HG03039 (cell line): ENCODE measurements around the gene KCNAB3.
"Not testable (repeated sequence)": the region's sequence is repeated elsewhere in the genome, so short reads cannot be mapped to it uniquely, and the experiment has no call there.

Experiments
- ATAC-seq: cut with Tn5 transposase; IDR thresholded peaks from one replicate; pipeline ENCODE4 v1.9.1; 2021; ENCODE audit warnings: mild to moderate bottlenecking, moderate library complexity; ENCODE audit not compliant: unreplicated experiment

Gene KCNAB3

GRCh38 chr17:7929158-7930023, at the start of gene KCNAB3:
TSS of gene KCNAB3 (minus strand) at chr17:7929856. CDS start at chr17:7929435, 421 bp downstream.
- no peak for ATAC-seq

DNA sequence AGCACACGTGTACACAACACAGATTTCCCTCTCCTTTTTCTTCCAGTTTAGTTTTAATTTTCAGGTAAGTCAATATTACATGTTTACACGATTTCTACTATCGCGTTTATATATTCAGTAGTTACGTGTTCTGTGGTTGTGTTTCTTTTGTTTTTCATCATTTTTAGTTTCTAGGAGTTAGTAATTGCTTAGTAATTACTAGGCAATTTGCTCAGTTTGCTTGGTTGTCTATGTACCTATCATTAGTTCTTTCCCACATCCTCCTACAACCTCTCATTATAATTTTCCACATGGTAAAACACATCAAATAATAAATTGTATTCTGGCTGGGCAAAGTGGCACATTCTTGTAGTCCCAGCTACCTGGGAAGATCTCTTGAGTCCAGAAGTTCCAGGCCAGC, 48.1 kb upstream of the KCNAB3 start:
- ATAC-seq, result no peak

GRCh38 chr17:7977039-7977438, 47.4 kb upstream of the KCNAB3 start:
- ATAC-seq, result no peak

GRCh38 chr17:7974638-7975131, 45.0 kb upstream of the KCNAB3 start:
- no peak for ATAC-seq

DNA sequence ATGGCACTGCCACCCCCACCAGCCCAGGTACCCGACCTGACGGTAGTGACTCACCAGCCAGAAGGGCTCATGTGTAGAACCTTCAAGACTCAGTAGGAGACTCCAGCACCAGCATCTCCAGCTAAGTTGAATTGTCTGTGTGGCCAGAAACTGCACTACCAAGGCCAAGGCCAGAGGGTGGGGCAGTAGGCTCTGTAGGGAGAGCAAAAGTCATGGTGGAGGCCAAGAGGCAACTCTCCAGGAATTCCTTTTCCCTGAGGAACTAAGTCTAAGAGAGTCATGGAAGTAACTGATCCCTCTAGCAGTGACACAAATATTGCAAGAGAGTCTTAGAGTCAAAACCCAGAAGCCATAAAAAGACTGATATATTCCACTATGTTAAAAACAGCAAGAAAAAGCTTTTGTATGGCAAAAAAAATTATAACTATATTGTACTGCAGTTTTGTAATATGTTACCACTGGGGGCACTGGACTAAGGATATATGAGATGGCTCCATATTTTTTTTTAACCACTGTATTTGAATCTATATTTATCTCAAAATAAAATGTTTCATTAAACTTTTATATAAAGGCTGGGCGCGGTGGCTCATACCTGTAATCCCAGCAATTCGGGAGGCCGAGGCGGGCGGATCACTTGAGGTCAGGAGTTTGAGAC, 42.6 kb upstream of the KCNAB3 start:
- no peak for ATAC-seq

DNA sequence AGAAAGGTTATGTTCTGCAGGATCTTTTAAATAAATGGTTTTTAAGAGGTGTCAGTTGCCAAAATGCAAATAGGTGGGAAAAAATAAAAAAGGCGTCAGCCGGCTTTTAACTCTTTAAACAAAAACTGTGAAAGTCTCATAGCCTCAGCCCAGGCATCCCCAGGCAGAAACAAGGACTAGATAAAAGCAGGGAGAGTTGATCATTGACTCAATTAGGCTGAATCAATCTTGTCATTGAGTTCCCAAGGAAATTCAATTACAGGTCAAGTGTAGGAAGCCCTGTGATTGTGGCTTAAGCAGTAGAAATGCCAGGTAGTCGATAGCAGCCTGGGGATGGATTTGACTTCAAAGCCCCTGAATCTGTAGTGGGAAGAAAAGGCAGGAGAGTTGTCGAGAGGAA, 42.0 kb upstream of the KCNAB3 start:
- no peak for ATAC-seq

DNA sequence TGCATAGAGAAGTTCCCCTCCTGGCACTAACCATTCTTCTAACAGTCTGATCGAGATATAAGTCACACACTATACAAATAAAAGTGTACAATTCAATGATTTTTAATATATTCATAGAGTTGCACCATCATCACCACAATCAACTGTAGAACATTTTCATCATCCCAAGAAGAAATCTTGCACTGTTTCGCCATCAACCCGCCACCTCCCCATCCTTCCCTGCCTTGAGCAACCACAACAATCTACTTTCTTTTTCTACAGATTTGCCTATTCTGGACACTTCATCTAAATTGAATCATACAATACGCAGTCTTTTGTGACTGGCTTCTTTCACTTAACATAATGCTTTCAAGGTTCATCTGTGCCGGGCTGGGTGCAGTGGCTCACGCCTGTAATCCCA, 39.8 kb upstream of the KCNAB3 start:
- no peak for ATAC-seq

GRCh38 chr17:7967751-7968150, 38.1 kb upstream of the KCNAB3 start:
- no peak for ATAC-seq

DNA sequence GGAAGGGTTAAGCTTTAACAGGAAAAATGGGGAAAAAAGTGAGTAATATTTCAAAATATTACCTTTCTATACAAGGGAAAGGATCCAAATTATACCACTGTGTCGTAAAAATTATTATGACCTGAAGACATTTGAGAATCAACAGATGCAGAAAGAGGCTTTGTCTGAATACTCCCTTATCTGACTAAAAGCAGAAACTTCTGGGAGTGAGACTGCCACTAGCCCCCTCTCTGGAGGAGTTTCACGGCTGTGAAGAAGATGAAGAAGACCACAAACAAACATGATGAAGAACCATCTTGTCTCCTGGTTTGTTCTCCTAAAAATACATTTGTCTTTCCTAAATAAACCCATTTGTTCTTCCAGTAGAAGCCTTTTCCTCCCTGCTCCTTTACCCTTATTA, 31.8 kb upstream of the KCNAB3 start:
- no peak for ATAC-seq

GRCh38 chr17:7959503-7960253, 30.0 kb upstream of the KCNAB3 start:
- no peak for ATAC-seq

GRCh38 chr17:7956228-7956965, 26.7 kb upstream of the KCNAB3 start:
- no peak for ATAC-seq

DNA sequence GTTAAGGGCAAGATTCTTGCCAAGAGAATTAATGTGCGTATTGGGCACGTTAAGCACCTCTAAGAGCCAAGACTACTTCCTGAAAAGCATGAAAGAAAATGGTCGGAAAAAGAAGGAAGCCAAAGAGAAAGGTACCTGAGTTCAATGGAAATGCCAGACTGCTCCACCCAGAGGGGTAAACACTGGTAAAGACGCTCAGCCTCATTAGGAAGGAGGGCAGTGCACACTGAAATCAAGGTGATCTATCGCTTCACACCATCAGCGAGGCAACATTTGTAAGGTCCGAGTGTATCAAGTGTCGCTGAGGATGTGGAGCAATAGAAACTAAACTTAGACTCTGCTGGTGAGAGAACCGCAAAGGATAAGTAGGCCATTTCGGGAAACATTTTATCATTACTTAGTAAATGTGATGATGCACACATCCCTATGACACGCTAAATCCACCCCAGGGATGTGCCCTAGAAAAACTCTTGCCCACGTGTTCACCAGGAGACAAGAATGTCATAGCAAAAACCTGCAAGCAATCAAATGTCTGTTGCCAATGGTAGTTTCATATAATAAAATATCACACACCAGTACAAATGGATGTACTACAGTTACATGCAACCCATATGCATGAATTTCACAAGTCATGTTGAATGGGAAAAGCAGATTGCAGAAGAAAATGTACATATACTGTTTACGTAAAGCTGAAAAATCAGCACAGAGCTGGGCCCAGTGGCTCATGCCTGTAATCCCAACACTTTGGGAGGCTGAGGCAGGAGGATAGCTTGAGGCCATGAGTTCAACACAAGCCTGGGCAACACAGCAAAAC, 26.0 kb upstream of the KCNAB3 start:
- no peak for ATAC-seq

- not testable (repeated sequence) for ATAC-seq
Observed at GRCh38 chr17:7953266-7953665, 23.6 kb upstream of the KCNAB3 start.

- no peak for ATAC-seq
Observed at GRCh38 chr17:7951143-7951792, 21.6 kb upstream of the KCNAB3 start.

- ATAC-seq, result no peak
Observed at GRCh38 chr17:7950578-7950977, 20.9 kb upstream of the KCNAB3 start.

- no peak for ATAC-seq
Observed at GRCh38 chr17:7947651-7948050, 18.0 kb upstream of the KCNAB3 start.

- ATAC-seq, result no peak
Observed at GRCh38 chr17:7946441-7946840, 16.8 kb upstream of the KCNAB3 start.

DNA sequence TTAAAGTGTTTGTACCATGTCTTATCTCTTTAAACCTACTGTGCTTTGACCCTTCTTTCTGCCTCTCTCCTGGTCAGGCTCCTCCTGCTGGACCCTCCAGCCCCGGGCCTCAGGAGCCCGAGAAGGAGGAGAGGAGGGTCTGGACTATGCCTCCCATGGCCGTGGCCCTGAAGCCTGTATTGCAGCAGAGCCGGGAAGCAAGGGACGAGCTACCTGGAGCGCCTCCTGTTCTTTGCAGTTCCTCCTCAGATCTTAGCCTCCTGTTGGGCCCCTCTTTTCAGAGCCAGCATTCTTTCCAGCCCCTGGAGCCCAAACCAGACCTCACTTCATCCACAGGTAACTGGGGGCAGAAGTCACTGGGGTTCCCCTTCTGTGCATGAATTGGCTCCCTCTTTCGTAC, 16.0 kb upstream of the KCNAB3 start:
- ATAC-seq, result no peak

- no peak for ATAC-seq
Observed at GRCh38 chr17:7944326-7944725, 14.7 kb upstream of the KCNAB3 start.
